Omental fat pad (tissue), 4 donors: Measurements from ENCODE around the gene CDX1. TPM values are rescaled to one million over a fixed set of nuclear protein-coding genes. Genes with fewer than 3 reads are reported as not detected.

Experiments
- ATAC-seq: fragments of 150-250 bp; one replicate; pipeline ENCODE4 v1.9.1; 2016; ENCODE audit warnings: mild to moderate bottlenecking, moderate library complexity; ENCODE audit not compliant: low FRiP score
- DNase-seq: peaks from one replicate; pipeline ENCODE4 v3.0.0-alpha.2; 2019; ENCODE audit warnings: low spot score
- CTCF ChIP-seq, 3 donors: fragments of 450-650 bp; IDR thresholded peaks; one replicate each; pipeline ENCODE4 v1.5.1; 2016 to 2017; ENCODE audit warnings: antibody characterized with exemption in 3 of 3, mild to moderate bottlenecking in 3 of 3, moderate library complexity in 2 of 3
- total RNA-seq, 4 donors: library from RNA; depleted of rRNA; stranded (reverse); fragments of >200 nt; gene quantifications; one replicate each; pipeline ENCODE4 v1.1.0, GENCODE V29; 2016

The CDX1 gene
- total RNA-seq, 4 donors from 2014 or later, result not detected

- TF ChIP-seq CTCF (IDR thresholded peaks at IDR 0.05), result no peak
- no peak for ATAC-seq
- no peak for DNase-seq
Measured at GRCh38 chr5:150158170-150158949, 8.2 kb upstream of the CDX1 start.

- ATAC-seq, result no peak
Measured at GRCh38 chr5:150159031-150159430, 7.5 kb upstream of the CDX1 start.

GRCh38 chr5:150159741-150160179, 6.8 kb upstream of the CDX1 start:
- no peak for ATAC-seq
- DNase-seq, result no peak
- no peak for TF ChIP-seq CTCF (IDR thresholded peaks at IDR 0.05)

More at GRCh38 chr5:150159031-150159430, 7.5 kb upstream of the CDX1 start:
- no peak for DNase-seq
- TF ChIP-seq CTCF (IDR thresholded peaks at IDR 0.05), result no peak

GRCh38 chr5:150160448-150161081, 6.0 kb upstream of the CDX1 start:
- no peak for TF ChIP-seq CTCF (IDR thresholded peaks at IDR 0.05)
- ATAC-seq (no peak), DNase-seq (no peak)

- ATAC-seq, result peak; percentile 77
- peak; percentile 88 for DNase-seq
Measured at GRCh38 chr5:150161242-150162141, 5.1 kb upstream of the CDX1 start.

GRCh38 chr5:150162142-150162513, 4.5 kb upstream of the CDX1 start:
- DNase-seq (no peak), ATAC-seq (no peak)
- no peak for TF ChIP-seq CTCF (IDR thresholded peaks at IDR 0.05)

More at GRCh38 chr5:150161242-150162141, 5.1 kb upstream of the CDX1 start:
- peak in 1 of 3 donors; percentile 77 for TF ChIP-seq CTCF (IDR thresholded peaks at IDR 0.05)
